B cell (primary cell): Measurements from ENCODE around the gene CCDC18.

Experiments
- CTCF ChIP-seq: fragments of 200-600 bp; IDR thresholded peaks from one replicate; pipeline ENCODE4 v1.8.0; 2022; ENCODE audit warnings: antibody characterized with exemption, mild to moderate bottlenecking
- EZH2 ChIP-seq: IDR thresholded peaks from 2 replicates; pipeline ENCODE4 v1.6.1; 2012; ENCODE audit warnings: borderline replicate concordance, low read depth, mild to moderate bottlenecking, moderate library complexity, low read length; ENCODE audit not compliant: insufficient read depth, poor library complexity, severe bottlenecking

GRCh38 chr1:93238425-93238824, 57.9 kb downstream of the CCDC18 start:
- TF ChIP-seq CTCF (no peak), EZH2 (no peak)
